ENCODE measurements around the gene PTPRC. TPM values are rescaled to one million over a fixed set of nuclear protein-coding genes. Genes with fewer than 3 reads are reported as not detected.

Gene PTPRC
- total RNA-seq, 3 donors from 2014 or later, result 17.9 to 29.4 (median 18.0) TPM

DNA sequence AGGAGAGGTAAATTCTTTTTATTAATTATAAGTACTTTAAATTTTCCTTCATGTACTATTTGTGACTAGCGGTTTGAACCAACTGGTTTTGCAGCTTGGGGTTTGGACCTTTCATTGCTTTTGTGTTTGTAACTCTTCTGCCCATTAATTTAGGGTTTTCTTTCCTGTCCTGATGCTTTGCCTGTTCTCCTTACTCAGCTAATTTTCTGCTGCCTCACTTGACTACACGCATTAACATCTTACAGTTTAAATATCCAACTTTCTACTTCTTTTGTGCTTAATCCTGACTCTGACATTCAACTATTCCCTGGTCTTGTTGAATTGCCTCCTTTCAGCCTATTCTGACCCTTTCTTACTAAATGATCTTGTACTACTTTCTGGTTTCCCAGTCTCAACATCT lies 135.6 kb downstream of the PTPRC start:
- intact Hi-C loops (cut with DNase I, micrococcal nuclease), result no loop called here
- Histone ChIP-seq H3K9me3 (no peaks in the 10 kb centered on the region), H3K4me3 (no peak overlapping the region), H3K4me1 (ENCODE audit: low read depth) (no peaks in the 10 kb centered on the region), H3K36me3 (ENCODE audit: low read depth) (no peaks in the 10 kb centered on the region)
- no peak for ATAC-seq
- TF ChIP-seq, protein P1, sequence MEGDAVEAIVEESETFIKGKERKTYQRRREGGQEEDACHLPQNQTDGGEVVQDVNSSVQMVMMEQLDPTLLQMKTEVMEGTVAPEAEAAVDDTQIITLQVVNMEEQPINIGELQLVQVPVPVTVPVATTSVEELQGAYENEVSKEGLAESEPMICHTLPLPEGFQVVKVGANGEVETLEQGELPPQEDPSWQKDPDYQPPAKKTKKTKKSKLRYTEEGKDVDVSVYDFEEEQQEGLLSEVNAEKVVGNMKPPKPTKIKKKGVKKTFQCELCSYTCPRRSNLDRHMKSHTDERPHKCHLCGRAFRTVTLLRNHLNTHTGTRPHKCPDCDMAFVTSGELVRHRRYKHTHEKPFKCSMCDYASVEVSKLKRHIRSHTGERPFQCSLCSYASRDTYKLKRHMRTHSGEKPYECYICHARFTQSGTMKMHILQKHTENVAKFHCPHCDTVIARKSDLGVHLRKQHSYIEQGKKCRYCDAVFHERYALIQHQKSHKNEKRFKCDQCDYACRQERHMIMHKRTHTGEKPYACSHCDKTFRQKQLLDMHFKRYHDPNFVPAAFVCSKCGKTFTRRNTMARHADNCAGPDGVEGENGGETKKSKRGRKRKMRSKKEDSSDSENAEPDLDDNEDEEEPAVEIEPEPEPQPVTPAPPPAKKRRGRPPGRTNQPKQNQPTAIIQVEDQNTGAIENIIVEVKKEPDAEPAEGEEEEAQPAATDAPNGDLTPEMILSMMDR (IDR thresholded peaks at IDR 0.05), result no peak
- no peak for DNase-seq

DNA sequence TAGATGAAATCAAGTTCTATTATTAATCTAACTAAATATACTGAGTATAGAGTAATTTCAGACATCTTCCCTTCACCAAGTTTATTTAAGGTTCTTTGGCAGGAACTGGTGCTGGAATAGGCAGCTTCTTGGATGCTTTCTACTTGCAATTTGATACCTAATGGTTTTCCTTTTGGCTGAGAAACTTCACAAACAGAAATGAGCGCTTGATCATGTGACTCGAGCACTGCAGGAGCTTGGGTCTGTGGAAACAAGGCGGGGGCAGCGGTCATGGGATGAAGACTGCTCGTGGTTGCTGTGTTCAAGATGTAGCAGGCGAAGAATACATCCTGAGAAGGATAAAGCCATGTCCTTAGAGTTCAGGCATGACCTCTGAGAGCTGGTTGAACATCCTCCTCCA lies 136.8 kb downstream of the PTPRC start:
- intact Hi-C loops (cut with DNase I, micrococcal nuclease), result no loop called here
- H3K36me3 ChIP-seq (ENCODE audit: low read depth), result no peaks in the 10 kb centered on the region
- no peaks in the 10 kb centered on the region for H3K4me1 ChIP-seq (ENCODE audit: low read depth)
- no peaks in the 10 kb centered on the region for H3K9me3 ChIP-seq
- DNase-seq (peak in 1 of 3 donors; percentile 30), ATAC-seq (no peak)
- TF ChIP-seq, protein P1 (IDR thresholded peaks at IDR 0.05), result no peak
- H3K4me3 ChIP-seq, result no peak overlapping the region

DNA sequence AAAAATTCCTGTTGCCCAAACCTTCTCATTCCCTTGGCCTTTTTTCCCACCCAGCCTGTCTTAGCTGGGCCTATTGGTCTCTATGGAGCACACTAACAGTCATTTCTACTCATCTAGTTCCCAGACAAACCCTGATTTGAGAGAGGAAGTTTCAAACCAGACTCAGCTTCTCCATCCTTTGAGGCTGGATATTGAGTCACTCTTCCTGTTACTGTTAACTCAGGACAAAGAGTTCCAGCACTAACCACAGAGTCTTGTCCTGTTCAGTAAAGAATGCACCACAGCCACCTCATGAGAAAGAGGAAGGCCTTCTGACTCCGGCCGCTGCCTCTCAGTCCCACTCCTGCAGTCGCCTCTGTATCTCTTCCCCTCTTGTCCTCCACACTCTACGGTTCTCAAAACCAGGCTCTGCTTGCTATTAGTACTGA lies 137.8 kb downstream of the PTPRC start:
- H3K4me1 ChIP-seq (ENCODE audit: low read depth), result no peaks in the 10 kb centered on the region
- intact Hi-C loops (cut with DNase I, micrococcal nuclease), result no loop called here
- DNase-seq, result peak in 2 of 3 donors; percentile 19 to 57
- H3K4me3 ChIP-seq, result no peak overlapping the region
- H3K9me3 ChIP-seq, result no peaks in the 10 kb centered on the region
- peak; percentile 70 for ATAC-seq
- no peaks in the 10 kb centered on the region for H3K36me3 ChIP-seq (ENCODE audit: low read depth)
- TF ChIP-seq, protein P1 (IDR thresholded peaks at IDR 0.05), result no peak

DNA sequence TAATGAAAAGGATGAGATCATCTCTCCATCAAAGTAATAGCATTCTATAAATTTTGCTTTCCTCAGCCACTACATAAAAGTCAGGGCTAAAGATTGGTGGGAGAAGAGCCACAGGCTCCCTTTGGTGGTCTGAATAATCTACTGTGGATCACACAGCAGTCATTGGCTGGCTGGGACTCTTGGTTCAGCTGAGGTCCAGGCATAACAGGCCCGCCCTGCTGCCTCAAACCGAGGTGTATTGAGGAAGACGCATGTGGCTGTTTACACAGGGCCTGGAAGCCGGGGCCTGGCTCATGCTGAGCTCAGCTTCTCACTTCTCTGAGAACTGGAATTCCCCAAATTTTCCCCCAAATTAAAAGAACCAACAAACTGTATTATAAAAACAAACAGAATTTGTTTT lies 139.2 kb downstream of the PTPRC start:
- DNase-seq (peak; percentile 22 to 65 (median 30)), ATAC-seq (peak; percentile 63)
- H3K9me3 ChIP-seq, result no peaks in the 10 kb centered on the region
- TF ChIP-seq, protein P1 (IDR thresholded peaks at IDR 0.05), result no peak
- H3K4me3 ChIP-seq, result no peak overlapping the region
- H3K4me1 ChIP-seq (ENCODE audit: low read depth), result no peaks in the 10 kb centered on the region
- H3K36me3 ChIP-seq (ENCODE audit: low read depth), result no peaks in the 10 kb centered on the region
- intact Hi-C loops (cut with DNase I, micrococcal nuclease), result no loop called here

DNA sequence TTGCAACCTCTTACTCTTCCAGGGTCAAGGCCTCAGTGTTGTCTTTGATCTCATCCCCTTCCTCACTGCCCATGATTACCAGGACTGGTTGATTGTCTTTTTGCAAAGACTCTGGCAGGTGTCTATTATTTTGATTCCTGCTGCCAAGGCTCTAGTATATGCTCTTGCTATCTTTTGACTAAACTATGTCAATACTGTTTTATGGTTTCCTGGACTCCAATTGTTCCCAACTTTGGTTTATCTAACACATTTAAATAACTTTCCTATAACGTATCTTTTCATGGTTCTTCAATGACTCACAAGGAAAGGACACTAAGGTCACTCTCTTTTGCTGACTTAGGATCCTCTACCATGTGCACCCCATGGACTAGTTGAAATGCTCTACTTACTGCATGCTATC lies 141.5 kb downstream of the PTPRC start:
- Histone ChIP-seq H3K4me1 (ENCODE audit: low read depth) (no peaks in the 10 kb centered on the region), H3K4me3 (no peak overlapping the region), H3K9me3 (no peaks in the 10 kb centered on the region), H3K36me3 (ENCODE audit: low read depth) (no peaks in the 10 kb centered on the region)
- TF ChIP-seq, protein P1 (IDR thresholded peaks at IDR 0.05), result no peak
- intact Hi-C loops (cut with DNase I, micrococcal nuclease), result no loop called here
- DNase-seq (no peak), ATAC-seq (peak; percentile 84)

DNA sequence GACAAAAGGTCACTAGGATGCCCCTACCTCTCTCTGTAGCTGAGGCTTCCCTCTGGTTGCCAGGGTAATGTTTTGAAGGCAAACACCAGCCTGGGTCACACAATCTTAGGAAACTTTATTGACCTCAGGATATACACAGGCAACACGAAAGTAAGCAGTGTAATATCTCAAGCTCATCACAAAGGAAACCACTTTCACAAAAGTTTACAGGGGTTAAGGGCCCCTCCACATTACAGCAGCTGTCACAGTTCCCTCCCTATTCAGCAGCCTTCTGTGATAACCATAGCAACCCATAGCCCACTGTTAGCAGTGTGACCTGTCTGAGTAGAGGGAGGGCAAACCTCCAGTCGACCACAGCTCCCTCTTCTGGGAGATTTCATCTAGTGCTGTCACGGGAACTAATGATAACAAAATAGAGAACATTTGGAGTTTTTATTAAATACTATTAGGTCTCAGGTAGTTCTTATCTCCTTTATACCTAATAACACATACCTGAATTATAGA lies 149.8 kb downstream of the PTPRC start:
- Histone ChIP-seq H3K9me3 (no peaks in the 10 kb centered on the region), H3K4me3 (no peak overlapping the region), H3K4me1 (ENCODE audit: low read depth) (no peaks in the 10 kb centered on the region), H3K36me3 (ENCODE audit: low read depth) (no peaks in the 10 kb centered on the region)
- DNase-seq (peak in 1 of 3 donors; percentile 16), ATAC-seq (peak; percentile 62)
- TF ChIP-seq, protein P1 (IDR thresholded peaks at IDR 0.05), result no peak
- intact Hi-C loops (cut with DNase I, micrococcal nuclease), result no loop called here
